K562 treated with DMSO at 1 percent for 4 hours (cell line): ENCODE measurements around the gene BAHD1. TPM values are rescaled to one million over a fixed set of nuclear protein-coding genes. Genes with fewer than 3 reads are reported as not detected.

Source experiments
- total RNA-seq: library from RNA; unstranded; fragments of 300-600 nt; gene quantifications from 2 replicates; pipeline ENCODE4 v1.2.3, GENCODE V29; 2022; ENCODE audit not compliant: insufficient read depth

The BAHD1 gene
- 16.6 and 25.0 TPM in 2 replicates for total RNA-seq

GRCh38 chr15:40440743-40441564 lies at the start of gene BAHD1:
Gene BAHD1 (plus strand): TSS chr15:40440953. CDS start chr15:40458465, 17,512 bp downstream.

GRCh38 chr15:40405501-40406381 lies 35.0 kb upstream of the BAHD1 start, which contains the start of gene IVD:
Gene IVD (plus strand): TSS chr15:40405795. CDS start chr15:40405828, 33 bp downstream.

GRCh38 chr15:40470423-40471104 lies 29.8 kb downstream of the BAHD1 start, which contains the start of gene CHST14:
Gene CHST14 (plus strand): TSS chr15:40470984. CDS start chr15:40471214, 230 bp downstream.

Other genes starting within 250 kb of the BAHD1 start
- gene PAK6, start 201.9 kb upstream of the BAHD1 start, total RNA-seq = 0.36 TPM in 1 of 2 replicates, not detected in the other
- gene ANKRD63, start 157.9 kb upstream of the BAHD1 start, total RNA-seq = 1.1 TPM in 1 of 2 replicates, not detected in the other
- 9.6 and 13.9 TPM in 2 replicates for gene PLCB2, start 133.0 kb upstream of the BAHD1 start, total RNA-seq
- 17.2 and 18.2 TPM in 2 replicates for gene INAFM2, start 117.3 kb upstream of the BAHD1 start, total RNA-seq
- gene CCDC9B, start 100.0 kb upstream of the BAHD1 start, total RNA-seq = 0.57 TPM in 1 of 2 replicates, not detected in the other
- gene PHGR1, start 89.9 kb upstream of the BAHD1 start, total RNA-seq = not detected in 2 replicates
- gene DISP2, start 82.7 kb upstream of the BAHD1 start, total RNA-seq = not detected in 2 replicates
- 14.9 and 20.8 TPM in 2 replicates for gene KNSTRN, start 58.2 kb upstream of the BAHD1 start, total RNA-seq
- gene IVD, start 35.2 kb upstream of the BAHD1 start, total RNA-seq = 1.9 and 3.5 TPM in 2 replicates
- 10.2 and 12.4 TPM in 2 replicates for gene CHST14, start 30.0 kb downstream of the BAHD1 start, total RNA-seq
- 17.2 and 26.3 TPM in 2 replicates for gene CCDC32, start 124.1 kb downstream of the BAHD1 start, total RNA-seq
- 9.7 and 9.8 TPM in 2 replicates for gene RPUSD2, start 128.3 kb downstream of the BAHD1 start, total RNA-seq
- 19.5 and 20.2 TPM in 2 replicates for gene KNL1, start 153.3 kb downstream of the BAHD1 start, total RNA-seq